Activated naive CD4-positive, alpha-beta T cell treated with anti-CD3 and anti-CD28 coated beads, Interleukin-2, amount 10 ng/mL, durations not matched to agents 7 days and 5 days (primary cell): Measurements from ENCODE around the gene RNF4.
"Not testable (repeated sequence)": the region's sequence is repeated elsewhere in the genome, so short reads cannot be mapped to it uniquely, and the experiment has no call there.

Experiments used
- CTCF ChIA-PET: fragments of 350-600 bp; sonication (Branson Sonifier 250); formaldehyde crosslinking; loops from one replicate; lab custom pipeline; 2021; ENCODE audit warnings: antibody characterized with exemption; lab: Charles Lee
- DNase-seq: peaks from one replicate; pipeline ENCODE4 v3.0.0-alpha.2; 2020
- H3K27ac Mint-ChIP-seq: one replicate; pipeline ENCODE4 v1.8.0; 2021; ENCODE audit warnings: mild to moderate bottlenecking, moderate library complexity, mixed read lengths
- H3K27me3 Mint-ChIP-seq: one replicate; pipeline ENCODE4 v1.8.0; 2021; ENCODE audit warnings: mild to moderate bottlenecking, mixed read lengths
- H3K36me3 Mint-ChIP-seq: one replicate; pipeline ENCODE4 v1.8.0; 2021; ENCODE audit warnings: mixed read lengths
- H3K4me1 Mint-ChIP-seq: one replicate; pipeline ENCODE4 v1.8.0; 2021; ENCODE audit warnings: mixed read lengths
- H3K4me3 Mint-ChIP-seq: one replicate; pipeline ENCODE4 v1.8.0; 2021; ENCODE audit warnings: mild to moderate bottlenecking, moderate library complexity, mixed read lengths
- H3K9me3 Mint-ChIP-seq: one replicate; pipeline ENCODE4 v1.8.0; 2021; ENCODE audit warnings: mixed read lengths

Gene RNF4

DNA sequence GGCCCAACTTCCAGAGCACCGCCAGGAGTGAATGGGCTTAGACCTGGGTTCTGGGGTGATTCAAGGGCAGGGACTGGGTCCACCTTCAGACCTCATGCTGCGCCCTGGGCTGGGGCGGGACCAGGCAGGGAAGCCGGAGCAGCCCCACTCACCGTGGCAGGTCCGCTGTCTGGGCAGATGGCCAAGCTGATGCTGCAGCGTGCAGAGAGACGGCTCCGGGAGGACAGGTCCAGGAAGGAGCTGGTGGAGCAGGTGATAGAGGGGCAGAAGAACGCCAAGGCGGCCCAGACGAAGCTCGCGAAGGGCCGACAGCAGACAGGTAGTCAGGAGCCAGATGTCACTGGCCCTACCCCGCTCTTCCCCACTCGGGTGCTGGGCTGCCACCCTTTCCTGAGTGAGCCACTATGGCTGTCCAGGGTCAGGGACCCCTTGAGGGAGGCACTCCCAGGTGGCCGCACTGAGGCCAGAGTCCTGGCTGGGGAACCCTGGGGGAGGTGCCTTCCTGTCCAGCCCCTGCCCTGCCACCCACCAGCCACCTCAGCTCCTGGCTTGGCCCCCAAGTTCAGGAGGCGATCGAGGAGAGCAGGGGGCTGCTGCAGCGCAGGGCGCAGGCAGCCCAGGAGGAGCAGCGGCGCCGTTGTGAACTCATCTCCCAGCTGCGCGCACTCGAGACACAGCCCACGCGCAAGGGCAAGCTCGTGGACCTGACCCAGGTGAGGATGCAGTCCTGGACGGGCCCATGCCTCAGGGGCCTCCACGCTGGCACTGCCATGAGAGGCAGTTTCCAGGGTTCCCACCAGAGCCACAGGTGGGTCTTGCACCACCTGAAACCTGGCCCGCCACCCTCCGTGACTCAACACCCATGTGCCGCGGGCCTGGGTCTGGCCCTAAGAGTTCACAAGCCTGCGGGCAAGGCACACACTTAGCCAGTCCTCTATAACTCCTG, 10.1 kb upstream of the RNF4 start:
- DNase-seq: no peak
- CTCF ChIA-PET: interaction anchor here (1.8 kb wide), 1 partner anchor 238 kb away, joined by 3 read pairs; no protein-coding TSS in a partner anchor
- Mint-ChIP-seq H3K27me3 (peaks cover 60% of the 10 kb centered on the region), H3K36me3 (no peaks in the 10 kb centered on the region), H3K9me3 (no peaks in the 10 kb centered on the region), H3K27ac (no peak overlapping the region), H3K4me3 (no peak overlapping the region), H3K4me1 (peaks cover 14% of the 10 kb centered on the region)

DNA sequence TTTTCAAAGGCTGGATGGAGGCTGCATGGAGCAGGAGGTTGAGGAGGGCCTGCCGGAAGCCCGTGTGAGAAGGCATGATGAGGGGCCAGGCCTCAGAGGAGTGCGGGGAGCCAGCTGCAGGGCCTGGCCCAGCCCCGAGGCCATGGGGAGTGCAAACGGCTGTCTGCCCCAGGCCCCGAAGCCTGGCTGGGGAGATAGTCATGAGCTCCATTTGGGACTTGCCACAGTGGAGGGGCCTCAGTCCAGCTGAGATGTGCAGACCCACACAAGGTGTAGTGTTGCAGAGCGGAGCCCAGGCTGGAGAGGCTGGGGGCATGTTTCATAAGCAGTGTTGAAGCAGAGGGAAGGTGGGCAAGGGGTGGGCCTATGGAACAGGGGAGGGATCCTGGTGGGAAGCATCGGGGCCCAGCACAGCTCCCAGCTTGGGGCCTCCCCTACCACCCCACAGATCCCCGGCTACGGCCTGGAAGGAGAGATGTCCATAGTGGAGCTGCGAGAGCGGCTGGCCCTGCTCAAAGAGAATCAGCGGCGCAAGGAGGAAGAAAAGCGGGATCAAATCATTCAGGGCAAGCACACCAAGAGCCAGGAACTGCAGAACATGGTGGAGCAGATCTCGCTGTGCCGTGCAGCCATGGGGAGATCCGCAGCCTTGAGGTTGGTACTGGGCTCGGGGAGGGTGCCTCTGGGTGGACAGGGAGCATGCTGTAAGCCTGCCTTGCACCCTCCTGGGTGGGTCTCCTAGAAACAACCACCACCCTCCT, 9.1 kb upstream of the RNF4 start:
- H3K27me3 Mint-ChIP-seq: peaks cover 61% of the 10 kb centered on the region
- no peaks in the 10 kb centered on the region for H3K9me3 Mint-ChIP-seq
- H3K4me1 Mint-ChIP-seq: peaks cover 14% of the 10 kb centered on the region
- H3K27ac Mint-ChIP-seq: no peak overlapping the region
- no peak overlapping the region for H3K4me3 Mint-ChIP-seq
- CTCF ChIA-PET: interaction anchor here (0.6 kb wide), 1 partner anchor 18 kb away, joined by 3 read pairs; no protein-coding TSS in a partner anchor
- no peak for DNase-seq
- H3K36me3 Mint-ChIP-seq: no peaks in the 10 kb centered on the region

DNA sequence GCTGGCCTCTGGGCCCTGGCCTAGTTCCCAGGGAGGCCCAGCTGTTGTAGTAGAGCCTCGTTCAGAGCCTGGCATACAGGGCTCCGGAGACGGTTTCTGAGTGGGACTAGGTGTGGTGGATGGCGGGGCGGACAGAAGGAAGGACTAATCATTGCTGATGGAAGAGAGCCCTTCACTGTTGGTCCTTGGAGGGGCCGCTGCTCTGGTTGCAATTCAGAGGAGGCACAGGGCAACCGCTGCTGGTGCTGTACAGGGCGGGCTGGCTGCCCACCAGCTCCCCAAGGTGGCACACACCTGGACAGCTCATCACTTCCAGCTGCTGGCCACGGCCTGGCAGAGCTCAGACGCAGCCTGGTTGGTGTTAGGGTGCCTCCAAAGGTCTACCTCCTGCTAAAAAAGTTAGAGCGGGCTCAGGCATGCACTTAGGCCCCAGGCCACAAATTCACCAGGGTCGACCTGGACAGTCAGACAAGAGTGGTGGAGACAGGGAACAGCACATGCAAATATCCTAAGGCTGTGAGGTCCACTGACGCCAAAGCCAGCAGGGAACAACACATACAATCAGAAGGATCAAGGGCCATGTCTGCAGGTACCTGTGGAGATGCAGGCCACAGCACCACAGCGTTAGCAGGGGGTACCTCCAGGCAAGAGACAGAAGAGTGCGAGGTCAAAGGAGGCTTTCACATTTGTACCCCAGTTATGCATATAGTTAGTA, 7.5 kb upstream of the RNF4 start:
- H3K27me3 Mint-ChIP-seq: peaks cover 61% of the 10 kb centered on the region
- H3K27ac Mint-ChIP-seq: no peak overlapping the region
- CTCF ChIA-PET: interaction anchor here (0.7 to 1.4 kb wide), 3 partner anchors 9 to 210 kb away, joined by 3 read pairs; no protein-coding TSS in a partner anchor
- peak overlapping the region; percentile 50 for H3K4me3 Mint-ChIP-seq
- no peaks in the 10 kb centered on the region for H3K36me3 Mint-ChIP-seq
- H3K9me3 Mint-ChIP-seq: no peaks in the 10 kb centered on the region
- no peak for DNase-seq
- H3K4me1 Mint-ChIP-seq: peaks cover 14% of the 10 kb centered on the region

DNA sequence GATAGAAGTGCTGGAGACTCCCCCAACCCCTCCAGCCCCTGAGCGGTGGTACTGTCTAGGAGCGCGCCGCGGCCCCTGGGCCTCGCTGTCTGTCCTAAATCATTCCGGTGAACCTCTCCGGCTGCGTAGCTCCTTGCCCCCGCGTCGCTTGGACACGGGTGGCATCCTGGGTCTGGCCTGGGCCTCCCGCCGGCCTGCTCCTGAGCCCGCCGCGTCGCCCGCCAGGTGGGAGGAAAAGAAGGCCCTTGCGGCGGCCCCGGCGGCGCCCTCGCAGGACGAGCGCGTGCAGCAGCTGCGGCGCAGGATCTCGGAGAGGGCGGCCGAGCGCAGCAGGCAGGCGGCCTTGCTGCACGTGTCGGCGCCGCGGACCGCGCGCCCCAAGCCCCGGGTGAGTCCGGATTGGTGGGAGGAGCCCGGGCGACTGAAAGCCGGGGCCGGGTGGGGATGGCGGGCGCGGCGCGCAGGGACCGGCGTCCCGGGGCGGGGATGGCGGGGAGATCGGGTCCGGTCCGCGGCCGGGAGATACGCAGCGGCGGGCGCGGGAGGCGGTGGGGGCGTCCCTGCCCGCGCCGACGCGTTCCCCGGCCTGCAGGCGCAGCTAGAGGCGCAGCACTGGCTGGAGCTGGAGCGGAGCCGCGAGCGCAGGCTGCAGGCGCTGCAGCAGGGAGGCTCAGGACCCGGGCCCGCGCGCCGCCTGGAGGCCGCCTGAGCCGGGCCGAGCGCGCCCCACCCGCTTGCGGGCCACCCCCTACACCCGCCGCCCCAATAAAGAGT, 6.5 kb upstream of the RNF4 start:
- Mint-ChIP-seq H3K4me3 (peak overlapping the region; percentile 50), H3K27ac (no peak overlapping the region)

DNA sequence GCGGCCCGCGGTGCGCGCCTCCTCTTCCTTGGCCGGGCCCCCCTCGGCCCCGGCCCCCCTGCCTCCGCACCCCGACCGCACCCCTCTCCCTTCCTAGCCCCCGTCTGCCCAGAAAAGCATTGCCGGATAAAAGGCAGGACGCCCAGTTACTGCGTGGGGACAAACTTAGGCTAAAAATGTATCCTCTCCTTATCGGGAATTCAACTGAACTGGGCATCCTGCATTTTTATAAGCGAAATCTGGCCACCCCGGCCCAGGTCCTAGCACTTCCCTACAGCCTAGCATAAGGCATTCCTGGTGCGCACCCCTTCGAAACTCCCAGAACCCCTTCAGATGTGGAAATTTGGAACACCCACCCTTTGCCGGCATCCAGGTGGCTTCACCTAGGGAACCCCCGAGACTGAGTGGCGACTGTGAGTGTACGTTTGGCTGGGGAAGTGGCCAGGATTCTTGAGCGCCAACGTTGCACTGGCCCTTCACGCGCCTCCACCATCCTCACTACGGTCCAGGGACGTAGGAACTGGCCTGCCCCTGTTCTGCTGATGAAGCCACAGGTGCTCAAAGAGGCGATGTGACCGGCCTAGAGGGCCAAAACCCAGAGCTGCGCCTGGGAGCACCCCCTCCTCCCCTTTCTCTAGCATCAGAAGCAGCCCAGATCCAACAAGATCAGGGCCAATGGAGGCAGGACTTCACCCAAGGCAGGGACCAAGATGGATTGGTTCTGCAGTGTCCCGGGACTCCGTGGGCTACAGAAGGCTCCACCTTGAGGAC, 5.7 kb upstream of the RNF4 start:
- Mint-ChIP-seq H3K27me3 (peaks cover 48% of the 10 kb centered on the region), H3K36me3 (peaks cover 2% of the 10 kb centered on the region), H3K9me3 (no peaks in the 10 kb centered on the region), H3K27ac (no peak overlapping the region), H3K4me1 (peaks cover 19% of the 10 kb centered on the region), H3K4me3 (peak overlapping the region; percentile 55)
- CTCF ChIA-PET: interaction anchor here (1.0 to 3.1 kb wide), 5 partner anchors 22 to 243 kb away, joined by 3 to 13 read pairs (median 9); partner anchors contain the start of genes HAUS3 and POLN
- DNase-seq: no peak

More for the DNA sequence above, 6.5 kb upstream of the RNF4 start:
- peak; percentile 73 for DNase-seq
- no peaks in the 10 kb centered on the region for H3K9me3 Mint-ChIP-seq
- peaks cover 17% of the 10 kb centered on the region for H3K4me1 Mint-ChIP-seq
- H3K27me3 Mint-ChIP-seq: peaks cover 56% of the 10 kb centered on the region
- CTCF ChIA-PET: interaction anchor here (0.6 to 1.4 kb wide), 7 partner anchors 20 to 242 kb away, joined by 3 to 10 read pairs (median 3); partner anchors contain the start of genes HAUS3 and POLN
- peaks cover 2% of the 10 kb centered on the region for H3K36me3 Mint-ChIP-seq

DNA sequence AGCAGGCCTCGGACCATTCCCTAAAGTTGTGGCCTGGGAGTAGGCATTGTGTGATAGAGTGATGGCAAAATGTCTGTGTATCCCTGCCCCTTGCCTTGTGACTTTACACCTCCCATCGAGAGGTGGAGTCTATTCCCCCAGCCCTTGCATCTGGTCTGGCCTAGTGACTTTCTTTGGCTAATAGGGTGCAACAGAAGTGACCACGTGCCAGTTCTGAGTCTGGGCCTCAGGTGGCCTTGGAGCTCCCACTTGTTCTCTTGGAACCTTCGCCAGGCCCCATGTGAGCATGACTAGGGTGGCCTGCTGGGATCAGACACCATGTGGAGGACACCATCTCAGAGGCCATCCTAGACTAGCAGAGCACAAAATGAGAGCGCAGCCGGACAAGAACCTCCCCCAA, 3.9 kb upstream of the RNF4 start:
- Mint-ChIP-seq H3K4me3 (no peak overlapping the region), H3K9me3 (no peaks in the 10 kb centered on the region), H3K4me1 (peaks cover 23% of the 10 kb centered on the region), H3K27me3 (peaks cover 33% of the 10 kb centered on the region), H3K36me3 (peaks cover 12% of the 10 kb centered on the region), H3K27ac (no peak overlapping the region)
- CTCF ChIA-PET: interaction anchor here (0.7 to 3.1 kb wide), 3 partner anchors 24 to 721 kb away, joined by 3 to 13 read pairs (median 9); no protein-coding TSS in a partner anchor
- no peak for DNase-seq

DNA sequence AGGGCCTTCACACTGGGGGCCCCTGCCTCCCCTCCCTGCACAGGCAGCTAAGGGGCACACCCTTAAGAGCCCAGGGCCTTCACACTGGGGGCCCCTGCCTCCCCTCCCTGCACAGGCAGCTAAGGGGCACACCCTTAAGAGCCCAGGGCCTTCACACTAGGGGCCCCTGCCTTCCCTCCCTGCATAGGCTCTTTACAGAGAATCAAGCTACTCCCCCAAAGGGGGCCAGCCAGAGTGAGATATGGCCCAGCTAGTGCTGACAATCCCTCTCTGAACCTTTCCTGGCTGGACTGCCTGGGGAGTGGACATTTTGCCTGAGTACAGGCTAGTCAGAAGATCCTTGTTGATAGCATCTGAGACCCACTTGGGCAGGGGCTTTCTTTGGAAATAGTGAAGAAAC, 3.4 kb upstream of the RNF4 start:
- H3K27ac Mint-ChIP-seq, DNase-seq, H3K4me3 Mint-ChIP-seq, H3K9me3 Mint-ChIP-seq: not testable (repeated sequence)
- peaks cover 29% of the 10 kb centered on the region for H3K4me1 Mint-ChIP-seq
- peaks cover 28% of the 10 kb centered on the region for H3K27me3 Mint-ChIP-seq
- peaks cover 18% of the 10 kb centered on the region for H3K36me3 Mint-ChIP-seq
- CTCF ChIA-PET: interaction anchor here (2.3 to 3.1 kb wide), 2 partner anchors 24 to 246 kb away, joined by 9 to 13 read pairs; no protein-coding TSS in a partner anchor

DNA sequence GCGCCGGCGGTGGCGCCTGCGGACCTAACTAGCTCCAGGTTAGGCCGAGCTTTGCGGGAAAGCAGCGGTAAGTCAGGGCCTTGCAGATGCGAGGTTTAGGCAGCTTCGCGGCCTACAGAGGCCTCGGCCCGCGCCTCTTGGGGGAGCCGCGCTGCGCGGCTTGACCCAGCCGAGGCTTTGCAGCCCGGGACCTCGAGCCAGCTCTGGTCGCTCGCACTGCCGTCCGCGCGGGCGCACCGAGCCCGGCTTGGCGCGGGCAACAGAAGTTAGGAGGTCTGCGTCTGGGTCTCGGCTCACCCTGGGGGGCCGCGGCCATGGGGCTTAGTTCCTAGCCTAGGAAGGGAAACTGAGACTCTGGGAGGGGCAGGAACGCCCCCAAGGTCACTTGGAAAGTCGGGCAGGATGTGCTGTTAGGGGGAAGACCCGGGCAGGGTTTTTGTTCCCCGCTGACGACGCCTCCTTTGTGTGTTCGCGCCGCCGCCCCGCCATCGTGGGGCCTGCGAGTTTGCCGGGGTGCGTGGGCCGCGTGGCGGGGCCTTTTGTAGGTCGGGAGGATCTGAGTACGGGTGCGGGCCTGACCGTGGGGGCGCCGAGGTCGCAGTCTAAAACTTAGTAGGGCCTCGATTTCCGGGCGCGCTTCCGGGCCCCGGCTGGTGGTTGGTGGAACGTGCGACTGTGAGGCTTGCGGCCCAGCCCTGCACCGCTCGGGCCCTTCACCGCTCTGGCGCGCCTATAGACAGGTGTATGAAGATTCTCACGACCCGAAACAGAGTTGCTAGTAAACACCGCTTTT, 482 bp downstream of the RNF4 start:
- CTCF ChIA-PET: interaction anchor here (0.7 to 1.4 kb wide), 5 partner anchors 16 to 249 kb away, joined by 3 to 8 read pairs (median 3); no protein-coding TSS in a partner anchor
- Mint-ChIP-seq H3K27ac (peak overlapping the region; percentile 99), H3K9me3 (no peaks in the 10 kb centered on the region), H3K36me3 (peaks cover 38% of the 10 kb centered on the region), H3K4me1 (peaks cover 46% of the 10 kb centered on the region), H3K4me3 (peak overlapping the region; percentile 98), H3K27me3 (no peaks in the 10 kb centered on the region)
- peak; percentile 85 for DNase-seq

DNA sequence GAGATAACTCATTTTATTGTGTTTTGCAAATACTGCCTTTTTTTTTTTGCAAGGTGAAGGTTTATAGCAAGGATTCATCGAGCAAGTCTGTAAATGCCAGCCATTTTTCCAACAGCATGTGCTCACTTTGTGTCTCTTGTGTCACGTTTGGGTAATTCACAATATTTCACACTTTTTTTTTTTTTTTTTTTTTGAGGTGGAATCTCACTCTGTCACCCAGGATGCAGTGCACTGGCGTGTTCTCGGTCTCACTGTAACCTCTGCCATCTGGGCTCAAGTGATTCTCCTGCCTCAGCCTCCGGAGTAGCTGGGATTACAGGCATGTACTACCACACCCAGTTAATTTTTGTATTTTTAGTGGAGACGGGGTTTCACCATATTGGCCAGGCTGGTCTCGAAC, 1.9 kb downstream of the RNF4 start:
- Mint-ChIP-seq H3K9me3 (no peaks in the 10 kb centered on the region), H3K36me3 (peaks cover 44% of the 10 kb centered on the region), H3K4me1 (peaks cover 54% of the 10 kb centered on the region), H3K27ac (peak overlapping the region; percentile 99), H3K4me3 (peak overlapping the region; percentile 98), H3K27me3 (no peaks in the 10 kb centered on the region)
- CTCF ChIA-PET: no interaction called here
- DNase-seq: no peak

DNA sequence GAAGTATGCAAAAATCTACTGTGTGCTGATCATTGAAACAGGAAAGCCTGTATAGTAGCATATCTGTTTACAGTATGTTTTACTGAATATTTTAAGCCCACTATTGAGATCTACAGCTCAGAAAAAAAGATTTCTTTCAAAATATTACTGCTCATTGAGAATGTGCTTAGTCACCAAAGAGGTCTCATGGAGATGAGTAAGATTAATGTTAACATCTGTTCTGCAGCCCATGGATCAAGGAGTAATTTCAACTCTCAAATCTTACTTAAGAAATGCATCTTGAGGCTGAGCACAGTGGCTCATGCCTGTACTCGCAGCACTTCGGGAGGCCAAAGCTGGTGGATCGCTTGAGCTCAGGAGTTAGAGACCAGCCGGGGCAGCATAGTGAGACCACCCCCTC, 3.3 kb downstream of the RNF4 start:
- no peak for DNase-seq
- Mint-ChIP-seq H3K4me3 (no peak overlapping the region), H3K27me3 (no peaks in the 10 kb centered on the region), H3K36me3 (peaks cover 53% of the 10 kb centered on the region), H3K9me3 (no peaks in the 10 kb centered on the region), H3K27ac (no peak overlapping the region), H3K4me1 (peaks cover 62% of the 10 kb centered on the region)
- CTCF ChIA-PET: no interaction called here

DNA sequence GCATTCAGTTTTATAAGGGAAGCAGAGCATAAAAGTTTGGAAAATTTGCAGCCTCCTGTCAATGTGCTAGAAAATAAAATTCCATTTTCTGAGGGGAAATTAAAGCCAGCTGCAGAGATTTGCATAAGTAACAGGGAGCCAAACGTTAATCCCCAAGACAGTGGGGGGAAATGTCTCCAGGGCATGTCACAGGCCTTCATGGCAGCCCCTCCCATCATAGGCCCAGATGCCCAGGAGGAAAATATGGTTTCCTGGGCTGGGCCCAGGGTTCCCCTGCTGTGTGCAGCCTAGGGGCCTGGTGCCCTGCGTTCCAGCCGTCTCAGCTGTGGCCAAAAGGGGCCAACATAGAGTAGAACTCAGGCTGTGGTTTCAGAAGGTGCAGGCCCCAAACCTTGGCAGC, 9.3 kb downstream of the RNF4 start:
- Mint-ChIP-seq H3K27ac (no peak overlapping the region), H3K9me3 (no peaks in the 10 kb centered on the region), H3K4me3 (no peak overlapping the region), H3K27me3 (no peaks in the 10 kb centered on the region), H3K4me1 (peaks cover 81% of the 10 kb centered on the region), H3K36me3 (peaks cover 43% of the 10 kb centered on the region)
- no peak for DNase-seq
- CTCF ChIA-PET: no interaction called here

DNA sequence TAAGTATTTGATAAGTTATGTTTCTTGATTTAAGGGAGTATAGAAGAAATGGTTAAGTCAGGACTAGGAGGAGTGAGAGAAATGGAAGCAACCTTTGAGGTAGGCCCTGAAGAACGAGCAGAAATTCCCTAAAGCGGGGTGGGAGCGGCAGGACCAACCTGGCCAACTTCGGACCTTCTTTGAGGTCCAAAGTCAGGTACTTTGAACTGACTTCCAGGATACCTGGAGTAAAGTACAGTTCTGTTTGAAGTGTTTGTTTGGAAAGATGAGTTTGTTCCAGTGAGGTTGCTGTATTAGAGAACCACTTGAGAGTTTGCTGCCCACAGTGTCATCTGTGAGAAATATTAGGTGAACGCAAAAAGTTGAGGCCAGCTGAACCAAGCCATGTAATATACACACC, 11.7 kb downstream of the RNF4 start:
- no peak for DNase-seq
- H3K4me3 Mint-ChIP-seq: no peak overlapping the region
- CTCF ChIA-PET: no interaction called here
- no peak overlapping the region for H3K27ac Mint-ChIP-seq
- no peaks in the 10 kb centered on the region for H3K27me3 Mint-ChIP-seq
- peaks cover 89% of the 10 kb centered on the region for H3K4me1 Mint-ChIP-seq
- peaks cover 39% of the 10 kb centered on the region for H3K36me3 Mint-ChIP-seq
- H3K9me3 Mint-ChIP-seq: no peaks in the 10 kb centered on the region
